Cardiac muscle cell (in vitro differentiated cells and primary cell): Measurements from ENCODE around the gene FGF14. TPM values are rescaled to one million over a fixed set of nuclear protein-coding genes. Genes with fewer than 3 reads are reported as not detected.

ENCODE experiments used
- DNase-seq, 2 donors: peaks; one replicate each; pipeline versions ENCODE4 v3.0.0 to v3.0.0-alpha.2; 2010 to 2017; ENCODE audit warnings: low read depth in 1 of 2, low spot score in 1 of 2
- H3K27ac ChIP-seq: fragments of 200-600 bp; sonication (generic); 2 replicates; pipeline ENCODE4 v1.5.1; 2016
- H3K27me3 ChIP-seq: fragments of 200-600 bp; sonication (generic); 2 replicates; pipeline ENCODE4 v1.6.0; 2016; ENCODE audit warnings: control low read depth
- H3K36me3 ChIP-seq: fragments of 200-600 bp; sonication (generic); 2 replicates; pipeline ENCODE4 v1.5.1; 2016; ENCODE audit warnings: control low read depth
- H3K4me1 ChIP-seq: fragments of 200-600 bp; sonication (generic); 2 replicates; pipeline ENCODE4 v1.8.1; 2017; ENCODE audit warnings: low read depth, mild to moderate bottlenecking, mixed run types
- H3K4me3 ChIP-seq: fragments of 200-600 bp; sonication (generic); 2 replicates; pipeline ENCODE4 v1.5.1; 2016; ENCODE audit warnings: mild to moderate bottlenecking
- H3K9me3 ChIP-seq: fragments of 200-600 bp; sonication (generic); 2 replicates; pipeline ENCODE4 v1.5.1; 2017; ENCODE audit warnings: low read depth, mild to moderate bottlenecking, control low read depth
- CTCF ChIP-seq: IDR thresholded peaks from 2 replicates; pipeline ENCODE4 v1.5.1; 2012; ENCODE audit warnings: low read depth, mild to moderate bottlenecking, low read length
- polyA plus RNA-seq: library from polyadenylated mRNA; unstranded; fragments of >200 nt; fragmentation: Nextera tagmentation; extraction: Ambion mirVana; gene quantifications from 2 replicates; pipeline ENCODE4 v1.2.1, GENCODE V29; 2016
- total RNA-seq: library from RNA; depleted of rRNA; stranded (reverse); fragments of >200 nt; gene quantifications from 2 replicates; pipeline ENCODE4 v1.2.3, GENCODE V29; 2016

FGF14 gene
- total and polyA plus RNA-seq, 2 experiments from 2014 or later, result not detected

DNA sequence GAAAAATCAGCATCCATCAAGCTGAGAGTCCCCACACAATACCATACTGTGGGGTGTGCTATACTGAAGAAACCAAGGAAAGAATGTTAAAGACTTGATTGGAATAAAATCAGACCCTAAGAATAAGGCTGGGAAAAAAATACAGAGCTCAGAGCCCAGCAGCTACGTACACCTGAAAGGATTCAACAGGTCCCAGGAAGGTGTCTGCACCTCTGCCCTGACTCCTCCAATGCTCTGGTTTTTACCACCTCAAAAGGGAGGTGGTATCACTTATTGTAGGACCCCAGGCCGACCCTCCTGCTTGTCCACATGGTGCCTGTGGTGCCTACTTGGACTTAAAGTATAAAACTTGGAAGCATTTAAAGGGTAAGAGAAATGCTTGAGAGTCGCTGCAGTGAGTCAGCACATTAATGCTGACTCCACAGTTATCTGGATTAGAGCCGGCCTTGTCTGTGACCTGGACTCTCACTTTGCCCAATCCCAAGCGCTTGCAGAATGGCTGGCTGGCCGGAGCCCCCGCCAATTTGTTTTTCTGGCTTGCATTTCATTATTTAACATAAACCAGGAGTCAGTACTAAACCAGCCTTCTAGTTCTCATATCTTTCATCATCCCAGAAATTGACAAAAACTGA is 110.1 kb downstream of the FGF14 start:
- Histone ChIP-seq H3K4me3 (no peak overlapping the region), H3K36me3 (no peaks in the 10 kb centered on the region), H3K4me1 (no peaks in the 10 kb centered on the region), H3K27me3 (no peaks in the 10 kb centered on the region), H3K9me3 (no peaks in the 10 kb centered on the region), H3K27ac (no peak overlapping the region)
- TF ChIP-seq CTCF, result no peak
- peak in 1 of 2 donors; percentile 40 for DNase-seq

- no peak for DNase-seq
- Histone ChIP-seq H3K4me1 (no peaks in the 10 kb centered on the region), H3K9me3 (no peaks in the 10 kb centered on the region), H3K4me3 (no peak overlapping the region), H3K27me3 (no peaks in the 10 kb centered on the region), H3K36me3 (no peaks in the 10 kb centered on the region), H3K27ac (no peak overlapping the region)
- no peak for TF ChIP-seq CTCF
Observed at GRCh38 chr13:102289606-102290005, 112.2 kb downstream of the FGF14 start.

DNA sequence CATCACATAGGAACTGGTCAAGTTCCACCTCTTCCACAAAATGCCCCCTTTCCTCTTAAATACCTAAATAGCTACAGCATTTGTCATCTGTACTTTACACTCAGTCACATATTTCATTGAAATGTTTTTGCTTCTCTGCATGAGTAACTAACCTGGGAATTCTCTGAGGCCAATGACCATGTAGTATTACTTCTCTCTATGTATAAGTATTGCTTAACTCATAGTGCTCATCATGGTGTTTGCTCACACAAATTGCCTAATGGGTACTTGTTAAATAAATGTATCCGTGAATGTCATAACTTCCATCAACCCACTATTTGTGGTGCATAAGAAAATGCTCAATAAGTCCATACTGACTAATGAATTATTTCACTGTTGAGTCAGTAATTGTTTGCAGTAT is 115.5 kb downstream of the FGF14 start:
- TF ChIP-seq CTCF, result no peak
- Histone ChIP-seq H3K4me1 (no peaks in the 10 kb centered on the region), H3K9me3 (no peaks in the 10 kb centered on the region), H3K27ac (no peak overlapping the region), H3K4me3 (no peak overlapping the region), H3K27me3 (no peaks in the 10 kb centered on the region), H3K36me3 (no peaks in the 10 kb centered on the region)
- DNase-seq, result peak in 1 of 2 donors; percentile 68

GRCh38 chr13:102280366-102280765 is 121.5 kb downstream of the FGF14 start:
- TF ChIP-seq CTCF, result no peak
- Histone ChIP-seq H3K36me3 (no peaks in the 10 kb centered on the region), H3K4me3 (no peak overlapping the region), H3K9me3 (peaks cover 6% of the 10 kb centered on the region), H3K27ac (no peak overlapping the region), H3K27me3 (no peaks in the 10 kb centered on the region), H3K4me1 (no peaks in the 10 kb centered on the region)
- no peak for DNase-seq

- no peaks in the 10 kb centered on the region for H3K27me3 ChIP-seq
- peaks cover 6% of the 10 kb centered on the region for H3K9me3 ChIP-seq
- no peaks in the 10 kb centered on the region for H3K4me1 ChIP-seq
- no peak overlapping the region for H3K4me3 ChIP-seq
- TF ChIP-seq CTCF, result no peak
- peak in 1 of 2 donors; percentile 9 for DNase-seq
- H3K36me3 ChIP-seq, result no peaks in the 10 kb centered on the region
- H3K27ac ChIP-seq, result no peak overlapping the region
Observed at GRCh38 chr13:102277286-102277685, 124.6 kb downstream of the FGF14 start.

GRCh38 chr13:102276404-102276803 is 125.4 kb downstream of the FGF14 start:
- TF ChIP-seq CTCF, result no peak
- no peaks in the 10 kb centered on the region for H3K36me3 ChIP-seq
- no peak overlapping the region for H3K4me3 ChIP-seq
- no peaks in the 10 kb centered on the region for H3K27me3 ChIP-seq
- H3K4me1 ChIP-seq, result no peaks in the 10 kb centered on the region
- no peak for DNase-seq
- H3K9me3 ChIP-seq, result peaks cover 6% of the 10 kb centered on the region
- no peak overlapping the region for H3K27ac ChIP-seq
